Mesothelial cell of epicardium (in vitro differentiated cells): Measurements from ENCODE around the gene SLC7A10. TPM values are rescaled to one million over a fixed set of nuclear protein-coding genes. Genes with fewer than 3 reads are reported as not detected.

ENCODE experiments used
- DNase-seq, 2 experiments: peaks; one replicate each; pipeline ENCODE4 v3.0.0; 2021; ENCODE audit warnings: low spot score in 2 of 2; ENCODE audit not compliant: unreplicated experiment in 2 of 2
- H3K27ac Mint-ChIP-seq: 2 replicates; pipeline ENCODE4 v1.8.0; 2021; ENCODE audit warnings: mixed read lengths
- H3K27me3 Mint-ChIP-seq: 2 replicates; pipeline ENCODE4 v1.8.0; 2021; ENCODE audit warnings: low read depth, mixed read lengths
- H3K36me3 Mint-ChIP-seq: 2 replicates; pipeline ENCODE4 v1.8.0; 2021; ENCODE audit warnings: mixed read lengths
- H3K4me1 Mint-ChIP-seq: 2 replicates; pipeline ENCODE4 v1.8.0; 2021; ENCODE audit warnings: mixed read lengths
- H3K4me3 Mint-ChIP-seq: 2 replicates; pipeline ENCODE4 v1.8.0; 2021; ENCODE audit warnings: mild to moderate bottlenecking, moderate library complexity, mixed read lengths
- H3K9me3 Mint-ChIP-seq: 2 replicates; pipeline ENCODE4 v1.8.0; 2021; ENCODE audit warnings: mixed read lengths
- total RNA-seq: library from RNA; stranded (reverse); gene quantifications from 3 replicates; pipeline ENCODE4 v1.2.1, GENCODE V29; 2021
- TF ChIP-seq, protein P1 (sequence below): fragments of 200-600 bp; sonication (generic); IDR thresholded peaks from one replicate; pipeline ENCODE4 v1.5.0; 2021; ENCODE audit warnings: antibody characterized with exemption; ENCODE audit not compliant: unreplicated experiment

Gene SLC7A10
- total RNA-seq, 1 donor from 2014 or later: 0.92 TPM

DNA sequence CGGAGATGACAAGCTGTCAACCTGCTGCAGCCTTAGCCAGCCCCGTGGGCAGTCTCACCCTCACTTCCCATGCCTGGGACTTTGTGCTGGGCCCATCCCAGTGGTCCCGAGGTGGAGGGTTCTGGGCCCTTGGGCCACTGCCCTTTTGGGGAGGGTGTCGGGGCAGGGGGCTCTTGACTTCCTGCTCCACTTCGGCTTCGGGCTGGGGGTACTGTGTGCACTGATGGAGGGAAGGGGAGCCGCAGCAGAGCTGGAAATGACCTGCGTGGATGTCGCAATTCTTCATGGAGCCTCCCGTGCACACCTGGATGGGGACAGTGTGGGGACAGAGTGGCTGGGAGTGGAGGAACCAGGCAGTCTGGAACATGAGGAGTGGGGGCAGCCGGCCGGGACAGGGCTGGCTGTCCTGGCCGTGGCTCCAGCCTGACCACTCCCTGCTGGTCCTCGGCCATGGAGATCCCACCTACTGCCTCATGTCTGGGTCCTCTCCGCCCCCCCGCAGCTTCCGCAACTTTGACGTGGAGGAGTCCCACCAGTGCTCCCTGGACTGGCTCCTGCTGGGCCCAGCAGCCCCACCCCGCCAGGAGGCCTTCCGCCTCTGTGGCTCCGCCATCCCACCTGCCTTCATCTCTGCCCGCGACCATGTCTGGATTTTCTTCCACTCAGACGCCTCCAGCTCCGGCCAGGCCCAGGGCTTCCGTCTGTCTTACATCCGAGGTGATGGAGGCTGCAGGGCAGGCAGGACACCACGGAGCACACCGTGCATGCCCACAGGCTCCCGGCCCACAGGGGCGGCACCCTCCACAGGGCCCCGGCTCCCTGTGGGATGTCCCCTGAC, 21.3 kb downstream of the SLC7A10 start:
- TF ChIP-seq, protein P1, sequence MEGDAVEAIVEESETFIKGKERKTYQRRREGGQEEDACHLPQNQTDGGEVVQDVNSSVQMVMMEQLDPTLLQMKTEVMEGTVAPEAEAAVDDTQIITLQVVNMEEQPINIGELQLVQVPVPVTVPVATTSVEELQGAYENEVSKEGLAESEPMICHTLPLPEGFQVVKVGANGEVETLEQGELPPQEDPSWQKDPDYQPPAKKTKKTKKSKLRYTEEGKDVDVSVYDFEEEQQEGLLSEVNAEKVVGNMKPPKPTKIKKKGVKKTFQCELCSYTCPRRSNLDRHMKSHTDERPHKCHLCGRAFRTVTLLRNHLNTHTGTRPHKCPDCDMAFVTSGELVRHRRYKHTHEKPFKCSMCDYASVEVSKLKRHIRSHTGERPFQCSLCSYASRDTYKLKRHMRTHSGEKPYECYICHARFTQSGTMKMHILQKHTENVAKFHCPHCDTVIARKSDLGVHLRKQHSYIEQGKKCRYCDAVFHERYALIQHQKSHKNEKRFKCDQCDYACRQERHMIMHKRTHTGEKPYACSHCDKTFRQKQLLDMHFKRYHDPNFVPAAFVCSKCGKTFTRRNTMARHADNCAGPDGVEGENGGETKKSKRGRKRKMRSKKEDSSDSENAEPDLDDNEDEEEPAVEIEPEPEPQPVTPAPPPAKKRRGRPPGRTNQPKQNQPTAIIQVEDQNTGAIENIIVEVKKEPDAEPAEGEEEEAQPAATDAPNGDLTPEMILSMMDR: no peak
- no peaks in the 10 kb centered on the region for H3K9me3 Mint-ChIP-seq

DNA sequence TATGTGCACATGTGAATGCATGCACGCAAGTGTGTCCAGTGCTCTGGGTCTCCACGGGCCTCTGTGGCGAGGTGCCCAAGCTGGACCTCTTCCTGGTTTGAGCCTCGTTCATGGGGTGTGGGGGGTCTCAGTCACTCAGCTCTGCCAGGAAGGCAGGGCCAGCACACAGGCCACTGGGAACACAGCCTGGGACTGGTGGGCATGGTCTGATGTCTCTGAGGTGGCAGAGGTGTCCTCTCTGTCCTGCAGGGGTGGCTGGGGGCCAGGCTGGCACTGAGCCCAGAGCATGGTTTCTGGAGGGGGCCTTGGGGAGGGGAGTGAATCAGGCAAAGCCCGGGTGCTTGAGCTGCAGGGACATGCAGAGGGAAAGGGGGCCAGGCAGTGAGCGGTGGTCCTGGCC, 22.1 kb downstream of the SLC7A10 start:
- H3K27ac Mint-ChIP-seq: no peak overlapping the region
- no peak overlapping the region for H3K4me3 Mint-ChIP-seq
- DNase-seq: no peak
- TF ChIP-seq, protein P1: no peak
- H3K36me3 Mint-ChIP-seq: peaks cover 6% of the 10 kb centered on the region
- no peaks in the 10 kb centered on the region for H3K27me3 Mint-ChIP-seq
- no peaks in the 10 kb centered on the region for H3K4me1 Mint-ChIP-seq
- no peaks in the 10 kb centered on the region for H3K9me3 Mint-ChIP-seq

More for the DNA sequence above, 21.3 kb downstream of the SLC7A10 start:
- Mint-ChIP-seq H3K27me3 (no peaks in the 10 kb centered on the region), H3K4me1 (no peaks in the 10 kb centered on the region), H3K4me3 (no peak overlapping the region), H3K36me3 (peaks cover 3% of the 10 kb centered on the region), H3K27ac (no peak overlapping the region)
- no peak for DNase-seq

- no peak for DNase-seq
These were observed 22.8 kb downstream of the SLC7A10 start for GRCh38 chr19:33202546-33203507.

GRCh38 chr19:33201886-33202545, 23.6 kb downstream of the SLC7A10 start:
- Mint-ChIP-seq H3K9me3 (no peaks in the 10 kb centered on the region), H3K36me3 (peaks cover 6% of the 10 kb centered on the region), H3K4me1 (no peaks in the 10 kb centered on the region), H3K4me3 (no peak overlapping the region), H3K27ac (no peak overlapping the region), H3K27me3 (no peaks in the 10 kb centered on the region)
- TF ChIP-seq, protein P1: no peak
- no peak for DNase-seq

More at GRCh38 chr19:33202546-33203507, 22.8 kb downstream of the SLC7A10 start:
- no peaks in the 10 kb centered on the region for H3K27me3 Mint-ChIP-seq
- H3K4me3 Mint-ChIP-seq: no peak overlapping the region
- H3K4me1 Mint-ChIP-seq: no peaks in the 10 kb centered on the region
- TF ChIP-seq, protein P1: no peak
- no peaks in the 10 kb centered on the region for H3K9me3 Mint-ChIP-seq
- H3K36me3 Mint-ChIP-seq: peaks cover 6% of the 10 kb centered on the region
- no peak overlapping the region for H3K27ac Mint-ChIP-seq

DNA sequence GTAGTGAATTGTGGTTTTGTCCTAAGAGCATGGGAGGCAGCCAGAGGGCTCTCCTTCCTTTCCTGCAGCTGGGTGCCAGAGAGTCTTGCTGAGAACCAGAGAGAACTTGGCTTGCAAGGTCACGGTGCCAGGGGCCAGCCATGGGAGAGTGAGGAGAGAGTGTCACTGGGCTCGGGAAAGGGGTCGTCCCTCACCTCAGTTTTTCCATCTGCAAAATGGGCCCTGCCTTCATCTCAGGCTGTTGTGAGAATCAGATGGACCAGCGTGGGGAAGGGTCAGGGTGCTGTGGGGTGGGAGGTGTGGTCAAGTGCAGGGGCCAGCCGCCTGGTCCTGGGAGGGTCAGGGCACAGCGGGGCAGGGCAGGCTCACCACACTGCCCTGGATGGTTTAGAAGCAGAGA, 24.2 kb downstream of the SLC7A10 start:
- Mint-ChIP-seq H3K4me1 (no peaks in the 10 kb centered on the region), H3K4me3 (no peak overlapping the region), H3K27me3 (no peaks in the 10 kb centered on the region), H3K27ac (no peak overlapping the region), H3K36me3 (peaks cover 6% of the 10 kb centered on the region), H3K9me3 (no peaks in the 10 kb centered on the region)
- no peak for DNase-seq
- TF ChIP-seq, protein P1: no peak
